ENCODE results near the gene IFITM1. TPM values are rescaled to one million over a fixed set of nuclear protein-coding genes. Genes with fewer than 3 reads are reported as not detected.
"Not testable (repeated sequence)": the region's sequence is repeated elsewhere in the genome, so short reads cannot be mapped to it uniquely, and the experiment has no call there.

Gene IFITM1
- total RNA-seq, 1 experiment from 2014 or later, result 544 TPM

GRCh38 chr11:307766-308708, 5.8 kb upstream of the IFITM1 start, which contains the start of gene IFITM2:
TSS of gene IFITM2 (plus strand) at chr11:307816. CDS start at chr11:308193, 377 bp downstream.
- POLR2A ChIA-PET, result interaction anchor here (0.6 to 1.7 kb wide), 3 partner anchors 9 to 67 kb away, joined by 3 to 4 read pairs (median 4); no protein-coding TSS in a partner anchor
- not testable (repeated sequence) for H3K36me3 Mint-ChIP-seq; H3K9me3 Mint-ChIP-seq; H3K27me3 Mint-ChIP-seq (ENCODE audit: low read depth); DNase-seq (ENCODE audit: low spot score)
- ATAC-seq, result peak; percentile 46
- 0 out of 2 replicates have a peak, but pooled peaks have one; percentile 21 for TF ChIP-seq MAX (CRISPR knock-in tag; IDR thresholded peaks at IDR 0.05)
- Mint-ChIP-seq H3K4me3 (peak within 1 kb of the TSS; percentile 72), H3K27ac (peak within 1 kb of the TSS; percentile 97), H3K4me1 (peaks cover 75% of the 10 kb centered on the region)
- CTCF ChIA-PET, result interaction anchor here (0.6 to 1.8 kb wide), 11 partner anchors 9 to 549 kb away, joined by 3 to 13 read pairs (median 4); no protein-coding TSS in a partner anchor

DNA sequence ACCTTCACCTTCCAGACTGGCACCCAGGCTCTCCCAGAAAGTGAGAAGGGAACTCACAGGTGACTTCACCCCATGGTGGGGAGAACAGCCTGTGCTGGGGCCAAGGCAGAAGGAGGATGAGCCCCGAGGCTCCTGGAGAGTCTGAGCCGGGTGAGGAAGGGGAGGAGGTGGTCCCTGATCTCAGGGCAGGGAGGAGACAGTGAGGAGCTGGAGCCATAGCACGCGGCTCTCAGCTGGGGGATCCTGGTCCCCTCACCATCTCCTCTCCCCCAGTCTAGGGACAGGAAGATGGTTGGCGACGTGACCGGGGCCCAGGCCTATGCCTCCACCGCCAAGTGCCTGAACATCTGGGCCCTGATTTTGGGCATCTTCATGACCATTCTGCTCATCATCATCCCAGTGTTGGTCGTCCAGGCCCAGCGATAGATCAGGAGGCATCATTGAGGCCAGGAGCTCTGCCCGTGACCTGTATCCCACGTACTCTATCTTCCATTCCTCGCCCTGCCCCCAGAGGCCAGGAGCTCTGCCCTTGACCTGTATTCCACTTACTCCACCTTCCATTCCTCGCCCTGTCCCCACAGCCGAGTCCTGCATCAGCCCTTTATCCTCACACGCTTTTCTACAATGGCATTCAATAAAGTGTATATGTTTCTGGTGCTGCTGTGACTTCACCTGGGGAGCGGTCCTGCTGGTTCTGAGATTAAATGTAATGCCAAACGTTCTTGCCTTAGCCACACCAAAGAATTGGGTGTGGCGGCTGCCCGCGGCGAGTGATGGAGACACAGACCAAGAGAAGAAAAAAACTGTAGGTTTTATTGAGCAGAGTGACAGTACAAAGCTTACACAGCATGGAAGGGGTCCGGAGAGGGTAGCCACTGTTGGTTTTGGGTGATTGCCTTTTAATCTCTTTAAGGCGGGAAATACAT, 4.8 kb upstream of the IFITM1 start:
- H3K36me3 Mint-ChIP-seq; ATAC-seq; H3K27me3 Mint-ChIP-seq (ENCODE audit: low read depth); DNase-seq (ENCODE audit: low spot score); H3K9me3 Mint-ChIP-seq: not testable (repeated sequence)
- H3K4me1 Mint-ChIP-seq, result peaks cover 73% of the 10 kb centered on the region
- ChIA-PET CTCF (interaction anchor here (0.7 to 1.8 kb wide), 6 partner anchors 8 to 58 kb away, joined by 3 to 12 read pairs (median 4); no protein-coding TSS in a partner anchor), POLR2A (interaction anchor here (1.3 kb wide), 1 partner anchor 47 kb away, joined by 4 read pairs; no protein-coding TSS in a partner anchor)
- peak overlapping the region; percentile 72 for H3K4me3 Mint-ChIP-seq
- peak overlapping the region; percentile 97 for H3K27ac Mint-ChIP-seq

GRCh38 chr11:309979-310572, 3.8 kb upstream of the IFITM1 start:
- not testable (repeated sequence) for ATAC-seq

GRCh38 chr11:311013-311748, 2.7 kb upstream of the IFITM1 start:
- CTCF ChIA-PET, result interaction anchor here (1.1 kb wide), 1 partner anchor 12 kb away, joined by 7 read pairs; no protein-coding TSS in a partner anchor
- POLR2A ChIA-PET; H3K27me3 Mint-ChIP-seq (ENCODE audit: low read depth); H3K27ac Mint-ChIP-seq; H3K9me3 Mint-ChIP-seq; DNase-seq (ENCODE audit: low spot score): not testable (repeated sequence)
- Mint-ChIP-seq H3K4me3 (peak overlapping the region; percentile 63), H3K36me3 (peaks cover 11% of the 10 kb centered on the region), H3K4me1 (peaks cover 56% of the 10 kb centered on the region)
- ATAC-seq, result peak; percentile 31

More at GRCh38 chr11:309979-310572, 3.8 kb upstream of the IFITM1 start:
- Mint-ChIP-seq H3K4me3 (peak overlapping the region; percentile 72), H3K4me1 (peaks cover 66% of the 10 kb centered on the region)
- H3K27ac Mint-ChIP-seq; H3K36me3 Mint-ChIP-seq; DNase-seq (ENCODE audit: low spot score); H3K9me3 Mint-ChIP-seq; H3K27me3 Mint-ChIP-seq (ENCODE audit: low read depth): not testable (repeated sequence)
- CTCF ChIA-PET, result interaction anchor here (1.0 to 1.8 kb wide), 4 partner anchors 23 to 59 kb away, joined by 3 to 12 read pairs (median 4); no protein-coding TSS in a partner anchor
- POLR2A ChIA-PET, result interaction anchor here (1.3 kb wide), 1 partner anchor 45 kb away, joined by 4 read pairs; no protein-coding TSS in a partner anchor
- 0 out of 2 replicates have a peak, but pooled peaks have one; percentile 32 for TF ChIP-seq ZNF423 (CRISPR knock-in tag; IDR thresholded peaks at IDR 0.05)

- Mint-ChIP-seq H3K4me3 (peak overlapping the region; percentile 97), H3K36me3 (peaks cover 11% of the 10 kb centered on the region), H3K4me1 (peaks cover 55% of the 10 kb centered on the region), H3K27ac (peak overlapping the region; percentile 84), H3K27me3 (ENCODE audit: low read depth) (no peaks in the 10 kb centered on the region), H3K9me3 (no peaks in the 10 kb centered on the region)
- DNase-seq (ENCODE audit: low spot score) (no peak), ATAC-seq (no peak)
- POLR2A ChIA-PET, result interaction anchor here (1.2 to 1.4 kb wide), 2 partner anchors 28 to 62 kb away, joined by 3 read pairs; no protein-coding TSS in a partner anchor
- CTCF ChIA-PET, result interaction anchor here (0.6 to 1.6 kb wide), 6 partner anchors 11 to 62 kb away, joined by 3 to 8 read pairs (median 4); no protein-coding TSS in a partner anchor
- 0 out of 2 replicates have a peak, but pooled peaks have one; percentile 11 for TF ChIP-seq SP1 (CRISPR knock-in tag; conservative IDR thresholded peaks at IDR 0.05)
- TF ChIP-seq ZNF671 (CRISPR knock-in tag; IDR thresholded peaks at IDR 0.05), result no peak
- TF ChIP-seq ATF1 (CRISPR knock-in tag; IDR thresholded peaks at IDR 0.05), result no peak
- TF ChIP-seq ERG (CRISPR knock-in tag; IDR thresholded peaks at IDR 0.05), result no peak
- no peak for TF ChIP-seq ZBTB21 (CRISPR knock-in tag; IDR thresholded peaks at IDR 0.05; ENCODE audit: borderline replicate concordance)
- TF ChIP-seq ESRRA (CRISPR knock-in tag; IDR thresholded peaks at IDR 0.05; ENCODE audit: borderline replicate concordance), result no peak
- TF ChIP-seq MAX (CRISPR knock-in tag; IDR thresholded peaks at IDR 0.05), result 0 out of 2 replicates have a peak, but pooled peaks have one; percentile 19
- TF ChIP-seq, protein P1, sequence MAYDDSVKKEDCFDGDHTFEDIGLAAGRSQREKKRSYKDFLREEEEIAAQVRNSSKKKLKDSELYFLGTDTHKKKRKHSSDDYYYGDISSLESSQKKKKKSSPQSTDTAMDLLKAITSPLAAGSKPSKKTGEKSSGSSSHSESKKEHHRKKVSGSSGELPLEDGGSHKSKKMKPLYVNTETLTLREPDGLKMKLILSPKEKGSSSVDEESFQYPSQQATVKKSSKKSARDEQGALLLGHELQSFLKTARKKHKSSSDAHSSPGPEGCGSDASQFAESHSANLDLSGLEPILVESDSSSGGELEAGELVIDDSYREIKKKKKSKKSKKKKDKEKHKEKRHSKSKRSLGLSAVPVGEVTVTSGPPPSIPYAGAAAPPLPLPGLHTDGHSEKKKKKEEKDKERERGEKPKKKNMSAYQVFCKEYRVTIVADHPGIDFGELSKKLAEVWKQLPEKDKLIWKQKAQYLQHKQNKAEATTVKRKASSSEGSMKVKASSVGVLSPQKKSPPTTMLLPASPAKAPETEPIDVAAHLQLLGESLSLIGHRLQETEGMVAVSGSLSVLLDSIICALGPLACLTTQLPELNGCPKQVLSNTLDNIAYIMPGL (CRISPR knock-in tag; IDR thresholded peaks at IDR 0.05), result no peak
Observed at GRCh38 chr11:312092-312816, 1.6 kb upstream of the IFITM1 start.
